GM18858 (cell line): Measurements from ENCODE around the gene MAN2B2.
"Not testable (repeated sequence)": the region's sequence is repeated elsewhere in the genome, so short reads cannot be mapped to it uniquely, and the experiment has no call there.

Source experiments
- ATAC-seq: cut with Tn5 transposase; IDR thresholded peaks from one replicate; pipeline ENCODE4 v1.9.1; 2021; ENCODE audit not compliant: unreplicated experiment

Gene MAN2B2

GRCh38 chr4:6665320-6665654 is 90.3 kb downstream of the MAN2B2 start:
- ATAC-seq = no peak

- no peak for ATAC-seq
These were observed 93.4 kb downstream of the MAN2B2 start for GRCh38 chr4:6668391-6668790.

GRCh38 chr4:6671648-6672047 is 96.7 kb downstream of the MAN2B2 start:
- ATAC-seq = no peak

- ATAC-seq = no peak
These were observed 97.1 kb downstream of the MAN2B2 start for GRCh38 chr4:6672131-6672530.

- not testable (repeated sequence) for ATAC-seq
These were observed 97.7 kb downstream of the MAN2B2 start for GRCh38 chr4:6672541-6673190.
